Neural cell (in vitro differentiated cells): Measurements from ENCODE around the gene MLLT10. TPM values are rescaled to one million over a fixed set of nuclear protein-coding genes. Genes with fewer than 3 reads are reported as not detected.
"Not testable (repeated sequence)": the region's sequence is repeated elsewhere in the genome, so short reads cannot be mapped to it uniquely, and the experiment has no call there.

ENCODE experiments used
- H2AFZ ChIP-seq: fragments of 200-600, 300-800 bp; sonication (generic), shearing (Covaris generic); 2 replicates; pipeline ENCODE4 v1.6.0; 2014; ENCODE audit warnings: low read depth, mild to moderate bottlenecking, antibody characterized with exemption, low read length, moderate library complexity
- H3F3A ChIP-seq: fragments of 200-600 bp; shearing (Covaris generic); 2 replicates; pipeline ENCODE4 v1.6.1; 2016; ENCODE audit warnings: mild to moderate bottlenecking, moderate library complexity, mixed read lengths, antibody characterized with exemption, low read length; ENCODE audit not compliant: insufficient read depth, poor library complexity, severe bottlenecking
- H3K27ac ChIP-seq: fragments of 200-600, 300-800 bp; sonication (generic), shearing (Covaris generic); 2 replicates; pipeline ENCODE4 v1.5.1; 2014; ENCODE audit warnings: mild to moderate bottlenecking, low read length, moderate library complexity
- H3K27me3 ChIP-seq: fragments of 300-800, 200-600 bp; sonication (generic), shearing (Covaris generic); 2 replicates; pipeline ENCODE4 v1.6.0; 2014; ENCODE audit warnings: mild to moderate bottlenecking, low read depth, low read length, moderate library complexity; ENCODE audit not compliant: insufficient read depth
- H3K36me3 ChIP-seq: fragments of 300-800, 200-600 bp; sonication (generic), shearing (Covaris generic); 2 replicates; pipeline ENCODE4 v1.5.1; 2014; ENCODE audit warnings: mild to moderate bottlenecking, antibody characterized with exemption, low read length, moderate library complexity; ENCODE audit not compliant: insufficient read depth
- H3K4me2 ChIP-seq: fragments of 300-800, 200-600 bp; sonication (generic), shearing (Covaris generic); 2 replicates; pipeline ENCODE4 v1.6.0; 2014; ENCODE audit warnings: mild to moderate bottlenecking, low read length
- H3K4me3 ChIP-seq: fragments of 300-800, 200-600 bp; sonication (generic), shearing (Covaris generic); 2 replicates; pipeline ENCODE4 v1.5.1; 2014; ENCODE audit warnings: mild to moderate bottlenecking, low read length, moderate library complexity
- H3K79me2 ChIP-seq: fragments of 200-600 bp; shearing (Covaris generic); replicated peaks from 2 replicates; pipeline ENCODE4 v1.6.0; 2014; ENCODE audit warnings: mild to moderate bottlenecking, low read length, moderate library complexity; ENCODE audit not compliant: insufficient read depth
- H3K9ac ChIP-seq: fragments of 300-800, 200-600 bp; sonication (generic), shearing (Covaris generic); 2 replicates; pipeline ENCODE4 v1.6.1; 2016; ENCODE audit warnings: mild to moderate bottlenecking, low read length, mixed read lengths
- H3K9me2 ChIP-seq: fragments of 200-600 bp; shearing (Covaris generic); 2 replicates; pipeline ENCODE4 v1.6.1; 2016; ENCODE audit warnings: mild to moderate bottlenecking, low read length, mixed read lengths; ENCODE audit not compliant: insufficient read depth
- H3K9me3 ChIP-seq: fragments of 200-600, 300-800 bp; sonication (generic), shearing (Covaris generic); 2 replicates; pipeline ENCODE4 v1.6.1; 2016; ENCODE audit warnings: mild to moderate bottlenecking, mixed run types, low read length, moderate library complexity, mixed read lengths
- H4K20me1 ChIP-seq: fragments of 200-600 bp; shearing (Covaris generic); 2 replicates; pipeline ENCODE4 v1.6.1; 2016; ENCODE audit warnings: mild to moderate bottlenecking, mixed run types; ENCODE audit not compliant: insufficient read depth
- EP300 ChIP-seq: fragments of 450-650 bp; conservative IDR thresholded peaks from 2 replicates; pipeline ENCODE4 v1.6.1; 2014; ENCODE audit warnings: antibody characterized with exemption, mild to moderate bottlenecking, moderate library complexity; ENCODE audit not compliant: poor library complexity, severe bottlenecking
- EZH2 ChIP-seq: fragments of 200-600, 300-800 bp; shearing (Covaris generic), sonication (generic); IDR thresholded peaks from 2 replicates; pipeline ENCODE4 v1.6.1; 2014; ENCODE audit warnings: antibody characterized with exemption, low read length, borderline replicate concordance, mild to moderate bottlenecking; ENCODE audit not compliant: insufficient read depth, poor library complexity, severe bottlenecking
- MXI1 ChIP-seq: fragments of 450-650 bp; conservative IDR thresholded peaks from 2 replicates; pipeline ENCODE4 v1.6.1; 2014; ENCODE audit warnings: antibody characterized with exemption, mild to moderate bottlenecking; ENCODE audit not compliant: poor library complexity, severe bottlenecking
- POLR2AphosphoS5 ChIP-seq: IDR thresholded peaks from 2 replicates; pipeline ENCODE4 v1.6.1; 2012
- RAD21 ChIP-seq: fragments of 450-650 bp; conservative IDR thresholded peaks from 2 replicates; pipeline ENCODE4 v1.6.1; 2014; ENCODE audit warnings: antibody characterized with exemption, mild to moderate bottlenecking, moderate library complexity
- SMC3 ChIP-seq: fragments of 450-650 bp; conservative IDR thresholded peaks from 2 replicates; pipeline ENCODE4 v1.6.1; 2014; ENCODE audit warnings: antibody characterized with exemption, mild to moderate bottlenecking, moderate library complexity; ENCODE audit not compliant: poor library complexity
- TAF1 ChIP-seq: IDR thresholded peaks from 2 replicates; pipeline ENCODE4 v1.6.1; 2012; ENCODE audit warnings: low read depth
- polyA plus RNA-seq: library from polyadenylated mRNA; depleted of rRNA; stranded (reverse); fragments of >200 nt; gene quantifications from 2 replicates; pipeline ENCODE4 v1.2.3, GENCODE V29; 2014
- TF ChIP-seq, protein P1 (sequence below): fragments of 450-650 bp; IDR thresholded peaks from 2 replicates; pipeline ENCODE4 v1.5.1; 2014; ENCODE audit warnings: antibody characterized with exemption, mild to moderate bottlenecking, moderate library complexity; ENCODE audit not compliant: poor library complexity, severe bottlenecking
- TF ChIP-seq, protein P2 (sequence below): IDR thresholded peaks from 2 replicates; pipeline ENCODE4 v1.6.1; 2012; ENCODE audit warnings: borderline replicate concordance

The MLLT10 gene
- polyA plus RNA-seq, 1 donor from 2014 or later = 31.0 TPM

DNA sequence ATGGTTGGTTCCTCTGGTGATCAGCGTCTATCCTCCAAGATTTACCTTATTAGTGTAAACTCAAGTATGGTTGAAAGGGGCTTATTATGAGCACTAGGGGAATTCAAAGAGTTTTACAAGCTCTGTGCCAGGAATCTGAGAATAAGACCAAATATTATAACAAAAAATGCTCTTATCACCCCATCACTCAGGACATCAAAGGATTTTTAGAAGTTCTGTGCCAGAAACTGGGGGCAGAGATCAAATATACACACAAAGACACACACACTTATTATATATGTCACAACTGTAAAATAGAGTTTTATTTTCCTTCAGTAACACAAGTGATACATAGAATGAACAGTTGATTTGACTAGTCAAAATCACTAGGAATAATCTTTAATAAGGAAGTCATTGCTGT lies 89.3 kb downstream of the MLLT10 start:
- Histone ChIP-seq H3K27ac (no peak overlapping the region), H3K36me3 (no peaks in the 10 kb centered on the region), H3K4me2 (no peak overlapping the region), H3K9ac (no peak overlapping the region), H3K27me3 (no peaks in the 10 kb centered on the region), H3K9me3 (no peaks in the 10 kb centered on the region), H4K20me1 (no peaks in the 10 kb centered on the region), H3F3A (no peaks in the 10 kb centered on the region), H3K79me2 (peaks cover 4% of the 10 kb centered on the region), H2AFZ (no peak overlapping the region), H3K4me3 (no peak overlapping the region), H3K9me2 (no peaks in the 10 kb centered on the region)
- TF ChIP-seq TAF1 = no peak
- TF ChIP-seq MXI1 = no peak
- no peak for TF ChIP-seq RAD21
- TF ChIP-seq SMC3 = no peak
- TF ChIP-seq, protein P1, sequence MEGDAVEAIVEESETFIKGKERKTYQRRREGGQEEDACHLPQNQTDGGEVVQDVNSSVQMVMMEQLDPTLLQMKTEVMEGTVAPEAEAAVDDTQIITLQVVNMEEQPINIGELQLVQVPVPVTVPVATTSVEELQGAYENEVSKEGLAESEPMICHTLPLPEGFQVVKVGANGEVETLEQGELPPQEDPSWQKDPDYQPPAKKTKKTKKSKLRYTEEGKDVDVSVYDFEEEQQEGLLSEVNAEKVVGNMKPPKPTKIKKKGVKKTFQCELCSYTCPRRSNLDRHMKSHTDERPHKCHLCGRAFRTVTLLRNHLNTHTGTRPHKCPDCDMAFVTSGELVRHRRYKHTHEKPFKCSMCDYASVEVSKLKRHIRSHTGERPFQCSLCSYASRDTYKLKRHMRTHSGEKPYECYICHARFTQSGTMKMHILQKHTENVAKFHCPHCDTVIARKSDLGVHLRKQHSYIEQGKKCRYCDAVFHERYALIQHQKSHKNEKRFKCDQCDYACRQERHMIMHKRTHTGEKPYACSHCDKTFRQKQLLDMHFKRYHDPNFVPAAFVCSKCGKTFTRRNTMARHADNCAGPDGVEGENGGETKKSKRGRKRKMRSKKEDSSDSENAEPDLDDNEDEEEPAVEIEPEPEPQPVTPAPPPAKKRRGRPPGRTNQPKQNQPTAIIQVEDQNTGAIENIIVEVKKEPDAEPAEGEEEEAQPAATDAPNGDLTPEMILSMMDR = no peak
- TF ChIP-seq, protein P2, sequence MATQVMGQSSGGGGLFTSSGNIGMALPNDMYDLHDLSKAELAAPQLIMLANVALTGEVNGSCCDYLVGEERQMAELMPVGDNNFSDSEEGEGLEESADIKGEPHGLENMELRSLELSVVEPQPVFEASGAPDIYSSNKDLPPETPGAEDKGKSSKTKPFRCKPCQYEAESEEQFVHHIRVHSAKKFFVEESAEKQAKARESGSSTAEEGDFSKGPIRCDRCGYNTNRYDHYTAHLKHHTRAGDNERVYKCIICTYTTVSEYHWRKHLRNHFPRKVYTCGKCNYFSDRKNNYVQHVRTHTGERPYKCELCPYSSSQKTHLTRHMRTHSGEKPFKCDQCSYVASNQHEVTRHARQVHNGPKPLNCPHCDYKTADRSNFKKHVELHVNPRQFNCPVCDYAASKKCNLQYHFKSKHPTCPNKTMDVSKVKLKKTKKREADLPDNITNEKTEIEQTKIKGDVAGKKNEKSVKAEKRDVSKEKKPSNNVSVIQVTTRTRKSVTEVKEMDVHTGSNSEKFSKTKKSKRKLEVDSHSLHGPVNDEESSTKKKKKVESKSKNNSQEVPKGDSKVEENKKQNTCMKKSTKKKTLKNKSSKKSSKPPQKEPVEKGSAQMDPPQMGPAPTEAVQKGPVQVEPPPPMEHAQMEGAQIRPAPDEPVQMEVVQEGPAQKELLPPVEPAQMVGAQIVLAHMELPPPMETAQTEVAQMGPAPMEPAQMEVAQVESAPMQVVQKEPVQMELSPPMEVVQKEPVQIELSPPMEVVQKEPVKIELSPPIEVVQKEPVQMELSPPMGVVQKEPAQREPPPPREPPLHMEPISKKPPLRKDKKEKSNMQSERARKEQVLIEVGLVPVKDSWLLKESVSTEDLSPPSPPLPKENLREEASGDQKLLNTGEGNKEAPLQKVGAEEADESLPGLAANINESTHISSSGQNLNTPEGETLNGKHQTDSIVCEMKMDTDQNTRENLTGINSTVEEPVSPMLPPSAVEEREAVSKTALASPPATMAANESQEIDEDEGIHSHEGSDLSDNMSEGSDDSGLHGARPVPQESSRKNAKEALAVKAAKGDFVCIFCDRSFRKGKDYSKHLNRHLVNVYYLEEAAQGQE = no peak
- TF ChIP-seq POLR2AphosphoS5 = no peak
- no peak for TF ChIP-seq EZH2
- TF ChIP-seq EP300 = no peak

DNA sequence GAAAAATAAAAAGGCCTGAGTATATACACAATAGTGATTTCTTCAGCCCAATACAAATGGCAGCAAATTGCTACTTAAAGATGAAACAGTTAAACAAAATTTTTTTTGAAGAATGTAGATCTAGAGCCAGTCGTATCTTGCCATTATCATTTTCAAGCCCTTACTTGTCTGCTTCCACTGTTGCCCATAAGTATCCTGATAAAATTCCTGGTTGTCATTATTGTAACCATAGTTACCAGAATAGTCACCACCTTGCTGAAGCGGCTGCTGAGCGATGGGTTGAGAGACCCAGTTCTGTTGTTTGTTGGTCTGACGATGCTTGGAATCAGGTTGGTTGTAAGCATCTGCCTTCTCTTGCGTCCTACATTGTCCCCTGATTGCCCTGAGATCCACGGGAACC lies 90.4 kb downstream of the MLLT10 start:
- H3K27me3 ChIP-seq, H3K4me3 ChIP-seq, H3K9ac ChIP-seq, H3K79me2 ChIP-seq, H3K9me2 ChIP-seq, H3F3A ChIP-seq, H2AFZ ChIP-seq, H3K9me3 ChIP-seq, H3K4me2 ChIP-seq, H4K20me1 ChIP-seq, H3K27ac ChIP-seq, H3K36me3 ChIP-seq: not testable (repeated sequence)

DNA sequence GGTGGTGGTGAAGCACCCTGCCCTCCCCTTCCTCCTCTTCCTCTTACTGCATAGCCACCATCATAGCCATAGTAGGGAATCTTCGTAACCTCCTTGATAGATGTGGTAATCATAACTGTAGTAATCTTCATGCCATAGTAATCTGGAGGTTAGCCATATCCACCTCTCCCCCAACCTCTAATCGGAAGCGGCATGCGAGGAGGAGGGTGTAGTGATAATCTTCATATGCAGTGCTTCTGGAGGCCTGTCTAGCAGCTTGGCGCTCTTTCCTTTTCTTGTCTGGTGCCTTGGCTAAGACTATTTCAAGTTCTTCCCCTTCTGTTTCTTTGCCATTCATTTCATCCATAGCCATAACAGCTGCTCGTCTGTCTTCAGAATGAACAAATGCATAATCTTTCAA lies 90.9 kb downstream of the MLLT10 start:
- H3K27me3 ChIP-seq = no peaks in the 10 kb centered on the region
- TF ChIP-seq POLR2AphosphoS5 = no peak
- no peak for TF ChIP-seq SMC3
- no peak for TF ChIP-seq RAD21
- TF ChIP-seq, protein P2 = no peak
- TF ChIP-seq EP300 = no peak
- TF ChIP-seq MXI1 = no peak
- TF ChIP-seq, protein P1 = no peak
- no peak for TF ChIP-seq TAF1
- TF ChIP-seq EZH2 = no peak
- H3K9me2 ChIP-seq = no peaks in the 10 kb centered on the region
- no peaks in the 10 kb centered on the region for H3F3A ChIP-seq
- H3K4me3 ChIP-seq = no peak overlapping the region
- peaks cover 4% of the 10 kb centered on the region for H3K79me2 ChIP-seq
- H3K9ac ChIP-seq = no peak overlapping the region
- H3K36me3 ChIP-seq = no peaks in the 10 kb centered on the region
- no peak overlapping the region for H3K4me2 ChIP-seq
- no peaks in the 10 kb centered on the region for H3K9me3 ChIP-seq
- no peak overlapping the region for H3K27ac ChIP-seq
- H4K20me1 ChIP-seq = no peaks in the 10 kb centered on the region
- no peak overlapping the region for H2AFZ ChIP-seq
